ENCODE data around the gene PTPRF.

DNA sequence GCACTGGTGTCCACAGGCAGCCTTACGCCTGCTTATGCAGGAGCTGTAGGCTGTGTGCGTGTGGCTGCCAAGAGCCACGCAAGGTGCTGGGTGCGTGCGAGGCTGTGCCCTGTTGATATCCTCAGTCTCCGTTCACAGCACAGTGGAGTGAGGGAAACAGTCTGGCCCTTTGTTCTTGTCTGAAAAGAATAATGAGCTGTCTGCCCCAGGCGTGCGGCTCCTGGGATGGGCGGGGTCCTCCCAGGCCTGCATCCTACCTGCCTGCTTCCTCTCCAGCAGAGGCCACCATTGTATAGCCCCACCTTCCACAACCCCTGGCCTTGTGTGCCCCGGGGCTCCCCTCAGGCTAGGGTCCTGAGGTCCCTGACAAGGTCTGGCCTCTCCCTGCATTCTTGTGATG is 72.3 kb downstream of the PTPRF start:
- TF ChIP-seq, protein P1, sequence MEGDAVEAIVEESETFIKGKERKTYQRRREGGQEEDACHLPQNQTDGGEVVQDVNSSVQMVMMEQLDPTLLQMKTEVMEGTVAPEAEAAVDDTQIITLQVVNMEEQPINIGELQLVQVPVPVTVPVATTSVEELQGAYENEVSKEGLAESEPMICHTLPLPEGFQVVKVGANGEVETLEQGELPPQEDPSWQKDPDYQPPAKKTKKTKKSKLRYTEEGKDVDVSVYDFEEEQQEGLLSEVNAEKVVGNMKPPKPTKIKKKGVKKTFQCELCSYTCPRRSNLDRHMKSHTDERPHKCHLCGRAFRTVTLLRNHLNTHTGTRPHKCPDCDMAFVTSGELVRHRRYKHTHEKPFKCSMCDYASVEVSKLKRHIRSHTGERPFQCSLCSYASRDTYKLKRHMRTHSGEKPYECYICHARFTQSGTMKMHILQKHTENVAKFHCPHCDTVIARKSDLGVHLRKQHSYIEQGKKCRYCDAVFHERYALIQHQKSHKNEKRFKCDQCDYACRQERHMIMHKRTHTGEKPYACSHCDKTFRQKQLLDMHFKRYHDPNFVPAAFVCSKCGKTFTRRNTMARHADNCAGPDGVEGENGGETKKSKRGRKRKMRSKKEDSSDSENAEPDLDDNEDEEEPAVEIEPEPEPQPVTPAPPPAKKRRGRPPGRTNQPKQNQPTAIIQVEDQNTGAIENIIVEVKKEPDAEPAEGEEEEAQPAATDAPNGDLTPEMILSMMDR (IDR thresholded peaks at IDR 0.05; ENCODE audit: low read depth, low read length, missing input control): no peak
- no peak for TF ChIP-seq NR2F2 (IDR thresholded peaks at IDR 0.05)
- no peak for TF ChIP-seq GABPA (IDR thresholded peaks at IDR 0.05 in 1 of 2, conservative IDR thresholded peaks at IDR 0.05 in 1 of 2)
- TF ChIP-seq, protein P2, sequence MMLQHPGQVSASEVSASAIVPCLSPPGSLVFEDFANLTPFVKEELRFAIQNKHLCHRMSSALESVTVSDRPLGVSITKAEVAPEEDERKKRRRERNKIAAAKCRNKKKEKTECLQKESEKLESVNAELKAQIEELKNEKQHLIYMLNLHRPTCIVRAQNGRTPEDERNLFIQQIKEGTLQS (IDR thresholded peaks at IDR 0.05): no peak
- no peak for TF ChIP-seq JUND (IDR thresholded peaks at IDR 0.05)
- TF ChIP-seq RAD21 (IDR thresholded peaks at IDR 0.05): no peak
- TF ChIP-seq TAF1 (conservative IDR thresholded peaks at IDR 0.05): no peak
- no peak for TF ChIP-seq HNF4G (IDR thresholded peaks at IDR 0.05)
